A549 (cell line): Measurements from ENCODE around the gene CX3CR1. TPM values are rescaled to one million over a fixed set of nuclear protein-coding genes. Genes with fewer than 3 reads are reported as not detected.
"Not testable (repeated sequence)": the region's sequence is repeated elsewhere in the genome, so short reads cannot be mapped to it uniquely, and the experiment has no call there.

ENCODE experiments used
- ATAC-seq, 2 experiments: fragments of 200-7000 bp in 1 of 2; fragments of >200 bp in 1 of 2; cut with Nextera tagmentation in 1 of 2; cut with Tn5 transposase in 1 of 2; 3 replicates each; pipeline versions ENCODE4 v1.8.0 to v1.9.1; 2018 to 2020; ENCODE audit warnings: mild to moderate bottlenecking in 1 of 2, moderate library complexity in 1 of 2
- CTCF ChIA-PET: fragments of 300-600 bp; sonication (Branson Sonifier 250); formaldehyde crosslinking; extraction: SDS; loops from one replicate; lab custom pipeline; 2021; ENCODE audit warnings: antibody characterized with exemption, inconsistent platforms; lab: Yijun Ruan, JAX
- POLR2A ChIA-PET: fragments of 350-600 bp; formaldehyde crosslinking; extraction: SDS; loops from one replicate; lab custom pipeline; 2021; ENCODE audit warnings: antibody characterized with exemption, inconsistent platforms; lab: Yijun Ruan, JAX
- DNase-seq, 2 experiments: peaks; one replicate each; pipeline versions ENCODE4 v3.0.0 to v3.0.0-alpha.2; 2011 to 2016; ENCODE audit warnings: low read depth in 1 of 2, low spot score in 1 of 2
- FAIRE-seq: peaks from 2 replicates; lab custom pipeline; 2011; peaks lifted over from hg19 to GRCh38; lab: Jason Lieb, UNC
- H3K27ac ChIP-seq, 2 experiments: fragments of >200 bp; sonication (Bioruptor Twin); formaldehyde crosslinking; 3 replicates each; pipeline ENCODE4 v1.5.1; 2016 to 2017
- H3K4me1 ChIP-seq: fragments of >200 bp; sonication (Bioruptor Twin); formaldehyde crosslinking; 3 replicates; pipeline ENCODE4 v1.6.1; 2016
- H3K4me2 ChIP-seq: fragments of >200 bp; sonication (Bioruptor Twin); formaldehyde crosslinking; 3 replicates; pipeline ENCODE4 v1.6.1; 2016
- H3K4me3 ChIP-seq: fragments of >200 bp; sonication (Bioruptor Twin); formaldehyde crosslinking; 3 replicates; pipeline ENCODE4 v1.5.1; 2016
- H3K9me3 ChIP-seq: fragments of >200 bp; sonication (Bioruptor Twin); formaldehyde crosslinking; 3 replicates; pipeline ENCODE4 v1.6.1; 2016
- CHD4 ChIP-seq: fragments of 200-600 bp; sonication (generic); IDR thresholded peaks from 2 replicates; pipeline ENCODE4 v1.6.1; 2016; ENCODE audit warnings: antibody characterized with exemption, mild to moderate bottlenecking, borderline replicate concordance
- EHF ChIP-seq: fragments of 250-450 bp; sonication (Bioruptor Pico); IDR thresholded peaks from 2 replicates; pipeline ENCODE4 v1.5.0; 2020; ENCODE audit warnings: mild to moderate bottlenecking
- FOXS1 ChIP-seq: fragments of 250-450 bp; sonication (Bioruptor Pico); IDR thresholded peaks from 2 replicates; pipeline ENCODE4 v1.5.0; 2020; ENCODE audit warnings: mild to moderate bottlenecking, moderate library complexity
- HDAC2 ChIP-seq: fragments of 200-600 bp; sonication (generic); IDR thresholded peaks from 2 replicates; pipeline ENCODE4 v1.6.1; 2016
- JUN ChIP-seq, 2 experiments: fragments of >200 bp; sonication (Bioruptor Twin); formaldehyde crosslinking; IDR thresholded peaks; 2 replicates in 1 of 2; 3 replicates in 1 of 2; pipeline ENCODE4 v1.6.1; 2016 to 2017
- KDM5A ChIP-seq: fragments of 200-600 bp; sonication (generic); IDR thresholded peaks from 2 replicates; pipeline ENCODE4 v1.6.1; 2016; ENCODE audit warnings: antibody characterized with exemption, mild to moderate bottlenecking
- MAZ ChIP-seq: fragments of 150-350 bp; IDR thresholded peaks from 2 replicates; pipeline ENCODE4 v1.6.1; 2014; ENCODE audit warnings: antibody characterized with exemption, low read depth, low read length, borderline replicate concordance
- RARB ChIP-seq: fragments of 250-450 bp; sonication (Bioruptor Pico); IDR thresholded peaks from 2 replicates; pipeline ENCODE4 v1.8.0; 2021; ENCODE audit warnings: mild to moderate bottlenecking, moderate library complexity
- RNF2 ChIP-seq: fragments of 200-600 bp; sonication (generic); IDR thresholded peaks from 2 replicates; pipeline ENCODE4 v1.6.1; 2016; ENCODE audit warnings: low read depth, mild to moderate bottlenecking, antibody characterized with exemption, moderate library complexity, borderline replicate concordance
- SREBF2 ChIP-seq: fragments of 450-650 bp; IDR thresholded peaks from 2 replicates; pipeline ENCODE4 v1.6.1; 2014; ENCODE audit warnings: mild to moderate bottlenecking, moderate library complexity
- TFCP2L1 ChIP-seq: fragments of 250-450 bp; sonication (Bioruptor Pico); IDR thresholded peaks from 2 replicates; pipeline ENCODE4 v1.5.0; 2021; ENCODE audit warnings: mild to moderate bottlenecking
- WGBS: methylation state at CpG from one replicate; pipeline ENCODE4 v1.1.6; 2017; ENCODE audit errors: missing lambda C conversion rate; 5-methylcytosine and 5-hydroxymethylcytosine counted together
- polyA plus RNA-seq, 4 experiments: library from polyadenylated mRNA; depleted of rRNA in 3 of 4; stranded (reverse); fragments of >200 nt; fragmentation: RNase III in 1 of 4; extraction: RNeasy Plus Mini Kit Qiagen cat#74134 plus additional on column Dnase treatment in 1 of 4; gene quantifications; 2 replicates in 3 of 4; 3 replicates in 1 of 4; pipeline ENCODE4 v1.2.3, GENCODE V29; 2011 to 2017
- TF ChIP-seq, protein P1 (sequence below): fragments of >200 bp; sonication (Bioruptor Twin); formaldehyde crosslinking; IDR thresholded peaks from 3 replicates; pipeline ENCODE4 v1.5.1; 2016
- TF ChIP-seq, protein P2 (sequence below): fragments of 250-450 bp; sonication (Bioruptor Pico); IDR thresholded peaks from 2 replicates; pipeline ENCODE4 v1.5.0; 2020; ENCODE audit warnings: low read depth, mild to moderate bottlenecking, moderate library complexity
- TF ChIP-seq, protein P3 (sequence below): fragments of 200-600 bp; sonication (generic); IDR thresholded peaks from 2 replicates; pipeline ENCODE4 v1.6.1; 2016; ENCODE audit warnings: antibody characterized with exemption, mild to moderate bottlenecking, moderate library complexity

The CX3CR1 gene
- polyA plus RNA-seq, 2 of the 4 experiments (the other 2 are of a cell fraction): 0.06 to 0.14 TPM

DNA sequence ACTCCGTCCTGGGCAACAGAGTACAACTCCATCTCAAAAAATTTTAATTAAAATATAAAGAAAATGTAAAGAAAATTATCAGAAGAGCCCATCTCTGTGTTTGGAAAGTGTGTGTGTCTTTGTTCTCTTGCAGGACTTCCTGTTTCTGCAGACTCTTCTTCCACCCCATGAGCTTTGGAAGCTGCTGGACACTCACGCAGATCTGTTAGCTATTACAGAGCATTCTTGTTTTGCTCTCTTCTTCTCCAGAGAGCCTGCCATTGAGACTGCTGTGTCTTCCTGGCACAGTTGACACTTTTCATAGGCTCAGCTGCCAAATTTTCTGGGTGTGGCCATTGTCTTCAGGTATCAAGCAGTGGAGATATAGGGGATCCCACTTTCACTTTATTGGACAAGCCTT is 43.7 kb upstream of the CX3CR1 start:
- 28% methylated on average over 2 of the region's 2 CpGs for WGBS
- DNase-seq (no peak), ATAC-seq (no peak), FAIRE-seq (no peak)
- ChIA-PET CTCF (interaction anchor here (1.1 to 2.7 kb wide), 3 partner anchors 31 to 35 kb away, joined by 4 to 8 read pairs (median 4); no protein-coding TSS in a partner anchor), POLR2A (no interaction called here)
- Histone ChIP-seq H3K4me3 (no peak overlapping the region), H3K4me1 (no peaks in the 10 kb centered on the region), H3K4me2 (no peak overlapping the region), H3K27ac (no peak overlapping the region), H3K9me3 (no peaks in the 10 kb centered on the region; the same call in 2 of the 3 replicates)
- TF ChIP-seq SREBF2 (no peak), TFCP2L1 (CRISPR knock-in tag) (no peak), KDM5A (no peak), FOXS1 (CRISPR knock-in tag) (no peak)
- TF ChIP-seq, protein P1, sequence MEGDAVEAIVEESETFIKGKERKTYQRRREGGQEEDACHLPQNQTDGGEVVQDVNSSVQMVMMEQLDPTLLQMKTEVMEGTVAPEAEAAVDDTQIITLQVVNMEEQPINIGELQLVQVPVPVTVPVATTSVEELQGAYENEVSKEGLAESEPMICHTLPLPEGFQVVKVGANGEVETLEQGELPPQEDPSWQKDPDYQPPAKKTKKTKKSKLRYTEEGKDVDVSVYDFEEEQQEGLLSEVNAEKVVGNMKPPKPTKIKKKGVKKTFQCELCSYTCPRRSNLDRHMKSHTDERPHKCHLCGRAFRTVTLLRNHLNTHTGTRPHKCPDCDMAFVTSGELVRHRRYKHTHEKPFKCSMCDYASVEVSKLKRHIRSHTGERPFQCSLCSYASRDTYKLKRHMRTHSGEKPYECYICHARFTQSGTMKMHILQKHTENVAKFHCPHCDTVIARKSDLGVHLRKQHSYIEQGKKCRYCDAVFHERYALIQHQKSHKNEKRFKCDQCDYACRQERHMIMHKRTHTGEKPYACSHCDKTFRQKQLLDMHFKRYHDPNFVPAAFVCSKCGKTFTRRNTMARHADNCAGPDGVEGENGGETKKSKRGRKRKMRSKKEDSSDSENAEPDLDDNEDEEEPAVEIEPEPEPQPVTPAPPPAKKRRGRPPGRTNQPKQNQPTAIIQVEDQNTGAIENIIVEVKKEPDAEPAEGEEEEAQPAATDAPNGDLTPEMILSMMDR: no peak

DNA sequence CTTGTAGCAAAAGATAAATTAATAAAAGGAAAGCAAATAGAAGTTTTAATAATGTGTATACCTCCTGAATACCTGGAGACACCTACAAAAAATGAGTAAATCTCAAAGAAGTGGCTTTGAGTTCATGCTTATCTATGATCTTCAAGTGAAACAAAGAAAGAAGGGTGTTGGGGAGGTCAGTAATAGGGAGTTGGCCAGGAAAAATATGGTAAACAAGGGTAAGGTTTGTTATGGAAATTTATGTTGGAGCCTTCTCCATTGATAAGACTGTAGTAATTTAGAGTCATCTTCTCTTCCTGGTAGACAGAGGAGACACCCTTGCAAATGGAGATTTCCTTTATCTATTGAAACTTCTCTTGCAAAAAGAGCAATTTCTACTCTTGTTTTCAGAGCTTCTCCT is 43.1 kb upstream of the CX3CR1 start:
- no peak overlapping the region for H3K4me2 ChIP-seq
- 0 out of 3 replicates have a peak, but pooled peaks cover 2% of the 10 kb centered on the region for H3K4me1 ChIP-seq
- no peak overlapping the region for H3K4me3 ChIP-seq
- ChIA-PET POLR2A (no interaction called here), CTCF (interaction anchor here (0.6 to 2.7 kb wide), 4 partner anchors 31 to 295 kb away, joined by 3 to 8 read pairs (median 4); no protein-coding TSS in a partner anchor)
- DNase-seq (no peak), ATAC-seq (no peak), FAIRE-seq (no peak)
- H3K9me3 ChIP-seq: no peaks in the 10 kb centered on the region; the same call in 2 of the 3 replicates
- no peak overlapping the region for H3K27ac ChIP-seq
- TF ChIP-seq, protein P2, sequence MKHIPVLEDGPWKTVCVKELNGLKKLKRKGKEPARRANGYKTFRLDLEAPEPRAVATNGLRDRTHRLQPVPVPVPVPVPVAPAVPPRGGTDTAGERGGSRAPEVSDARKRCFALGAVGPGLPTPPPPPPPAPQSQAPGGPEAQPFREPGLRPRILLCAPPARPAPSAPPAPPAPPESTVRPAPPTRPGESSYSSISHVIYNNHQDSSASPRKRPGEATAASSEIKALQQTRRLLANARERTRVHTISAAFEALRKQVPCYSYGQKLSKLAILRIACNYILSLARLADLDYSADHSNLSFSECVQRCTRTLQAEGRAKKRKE (CRISPR knock-in tag): no peak
- TF ChIP-seq JUN (IDR thresholded peaks at IDR 0.05): no peak
- TF ChIP-seq, protein P1: no peak
- no peak for TF ChIP-seq RARB (CRISPR knock-in tag)
- TF ChIP-seq, protein P3, sequence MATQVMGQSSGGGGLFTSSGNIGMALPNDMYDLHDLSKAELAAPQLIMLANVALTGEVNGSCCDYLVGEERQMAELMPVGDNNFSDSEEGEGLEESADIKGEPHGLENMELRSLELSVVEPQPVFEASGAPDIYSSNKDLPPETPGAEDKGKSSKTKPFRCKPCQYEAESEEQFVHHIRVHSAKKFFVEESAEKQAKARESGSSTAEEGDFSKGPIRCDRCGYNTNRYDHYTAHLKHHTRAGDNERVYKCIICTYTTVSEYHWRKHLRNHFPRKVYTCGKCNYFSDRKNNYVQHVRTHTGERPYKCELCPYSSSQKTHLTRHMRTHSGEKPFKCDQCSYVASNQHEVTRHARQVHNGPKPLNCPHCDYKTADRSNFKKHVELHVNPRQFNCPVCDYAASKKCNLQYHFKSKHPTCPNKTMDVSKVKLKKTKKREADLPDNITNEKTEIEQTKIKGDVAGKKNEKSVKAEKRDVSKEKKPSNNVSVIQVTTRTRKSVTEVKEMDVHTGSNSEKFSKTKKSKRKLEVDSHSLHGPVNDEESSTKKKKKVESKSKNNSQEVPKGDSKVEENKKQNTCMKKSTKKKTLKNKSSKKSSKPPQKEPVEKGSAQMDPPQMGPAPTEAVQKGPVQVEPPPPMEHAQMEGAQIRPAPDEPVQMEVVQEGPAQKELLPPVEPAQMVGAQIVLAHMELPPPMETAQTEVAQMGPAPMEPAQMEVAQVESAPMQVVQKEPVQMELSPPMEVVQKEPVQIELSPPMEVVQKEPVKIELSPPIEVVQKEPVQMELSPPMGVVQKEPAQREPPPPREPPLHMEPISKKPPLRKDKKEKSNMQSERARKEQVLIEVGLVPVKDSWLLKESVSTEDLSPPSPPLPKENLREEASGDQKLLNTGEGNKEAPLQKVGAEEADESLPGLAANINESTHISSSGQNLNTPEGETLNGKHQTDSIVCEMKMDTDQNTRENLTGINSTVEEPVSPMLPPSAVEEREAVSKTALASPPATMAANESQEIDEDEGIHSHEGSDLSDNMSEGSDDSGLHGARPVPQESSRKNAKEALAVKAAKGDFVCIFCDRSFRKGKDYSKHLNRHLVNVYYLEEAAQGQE: no peak
- TF ChIP-seq MAZ: no peak
- TF ChIP-seq CHD4: no peak
- no peak for TF ChIP-seq FOXS1 (CRISPR knock-in tag)
- TF ChIP-seq RNF2: no peak
- TF ChIP-seq HDAC2: no peak
- TF ChIP-seq EHF (CRISPR knock-in tag): no peak

DNA sequence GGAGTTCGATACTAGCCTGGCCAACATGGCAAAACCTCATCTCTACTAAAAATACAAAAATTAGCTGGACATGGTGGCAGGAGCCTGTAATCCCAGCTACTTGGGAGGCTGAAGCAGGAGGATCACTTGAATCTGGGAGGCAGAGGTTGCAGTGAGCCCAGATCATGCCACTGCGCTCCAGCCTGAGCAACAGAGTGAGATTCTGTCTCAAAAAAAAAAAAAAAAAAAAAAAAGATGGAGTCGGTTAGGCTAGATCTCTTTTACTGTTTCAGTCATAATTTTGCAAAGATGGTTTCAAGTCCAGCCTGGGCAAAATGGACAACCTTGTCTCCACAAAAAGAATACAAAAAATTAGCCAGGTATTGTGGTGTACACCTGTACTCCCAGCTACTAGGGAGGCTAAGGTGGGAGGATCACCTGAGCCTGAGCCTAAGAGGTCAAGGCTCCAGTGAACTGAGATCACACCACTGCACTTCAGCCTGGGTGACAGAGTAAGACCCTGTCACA is 42.4 kb upstream of the CX3CR1 start:
- H3K4me1 ChIP-seq, POLR2A ChIA-PET, DNase-seq, H3K9me3 ChIP-seq, H3K4me3 ChIP-seq, H3K27ac ChIP-seq, H3K4me2 ChIP-seq, FAIRE-seq, ATAC-seq: not testable (repeated sequence)
- CTCF ChIA-PET: interaction anchor here (0.8 to 2.7 kb wide), 3 partner anchors 32 to 34 kb away, joined by 3 to 8 read pairs (median 4); no protein-coding TSS in a partner anchor
- WGBS: 6% methylated on average over 3 of the region's 3 CpGs

DNA sequence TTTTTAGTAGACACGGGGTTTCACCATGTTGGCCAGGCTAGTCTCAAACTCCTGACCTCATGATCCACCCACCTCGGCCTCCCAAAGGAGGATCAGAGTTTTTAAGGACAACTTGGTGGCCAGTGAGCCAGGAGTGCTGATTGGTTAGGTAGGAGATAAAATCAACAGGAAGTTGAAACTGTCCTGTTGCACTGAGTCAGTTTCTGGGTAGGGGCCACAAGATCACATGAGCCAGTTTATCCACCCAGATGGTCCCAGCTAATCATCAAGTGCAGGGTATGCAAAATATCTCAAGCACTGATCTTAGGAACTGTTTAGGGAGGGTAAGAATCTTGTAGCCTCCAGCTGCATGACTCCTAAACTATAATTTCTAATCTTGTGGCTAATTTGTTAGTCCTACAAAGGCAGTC is 41.7 kb upstream of the CX3CR1 start:
- H3K4me1 ChIP-seq, FAIRE-seq, ATAC-seq, H3K4me3 ChIP-seq, H3K9me3 ChIP-seq, POLR2A ChIA-PET, DNase-seq, H3K27ac ChIP-seq, H3K4me2 ChIP-seq: not testable (repeated sequence)
- CTCF ChIA-PET: interaction anchor here (0.8 to 2.7 kb wide), 2 partner anchors 31 to 33 kb away, joined by 3 to 8 read pairs; no protein-coding TSS in a partner anchor
- WGBS: 10% methylated on average over 2 of the region's 2 CpGs
